Activated CD4-positive, alpha-beta T cell treated with anti-CD3 and anti-CD28 coated beads, Interleukin-10, Interleukin-2, amounts not matched to agents 100 ng/mL and 50 ng/mL, durations not matched to agents 16 hours and 8 hours (primary cell): Measurements from ENCODE around the gene F7.
"Not testable (repeated sequence)": the region's sequence is repeated elsewhere in the genome, so short reads cannot be mapped to it uniquely, and the experiment has no call there.

ENCODE experiments used
- DNase-seq: peaks from one replicate; pipeline ENCODE4 v3.0.0-alpha.2; 2020

The F7 gene

GRCh38 chr13:113105921-113106452 is 396 bp downstream of the F7 start:
- no peak for DNase-seq

- no peak for DNase-seq
These were observed 1.2 kb downstream of the F7 start for GRCh38 chr13:113106711-113107351.

GRCh38 chr13:113108521-113108920 is 2.9 kb downstream of the F7 start:
- DNase-seq = not testable (repeated sequence)

GRCh38 chr13:113109151-113110047 is 3.8 kb downstream of the F7 start:
- no peak for DNase-seq

- DNase-seq = no peak
These were observed 4.7 kb downstream of the F7 start for GRCh38 chr13:113110048-113110851.

GRCh38 chr13:113110852-113111315 is 5.3 kb downstream of the F7 start:
- no peak for DNase-seq

GRCh38 chr13:113111821-113112220 is 6.2 kb downstream of the F7 start:
- not testable (repeated sequence) for DNase-seq

- not testable (repeated sequence) for DNase-seq
These were observed 6.9 kb downstream of the F7 start for GRCh38 chr13:113112475-113112874.

- no peak for DNase-seq
These were observed 7.6 kb downstream of the F7 start for GRCh38 chr13:113112893-113113845.

GRCh38 chr13:113113846-113114271 is 8.3 kb downstream of the F7 start:
- DNase-seq = no peak

- DNase-seq = no peak
These were observed 9.1 kb downstream of the F7 start for GRCh38 chr13:113114511-113115362.

- no peak for DNase-seq
These were observed 10.0 kb downstream of the F7 start for GRCh38 chr13:113115363-113116205.

GRCh38 chr13:113116206-113116800 is 10.7 kb downstream of the F7 start:
- DNase-seq = no peak

- DNase-seq = no peak
These were observed 11.3 kb downstream of the F7 start for GRCh38 chr13:113116871-113117271.

- DNase-seq = no peak
These were observed 11.8 kb downstream of the F7 start for GRCh38 chr13:113117335-113117872.

- no peak for DNase-seq
These were observed 12.3 kb downstream of the F7 start for GRCh38 chr13:113117911-113118260.

- DNase-seq = no peak
These were observed 12.8 kb downstream of the F7 start for GRCh38 chr13:113118261-113119021.

GRCh38 chr13:113119166-113119821 is 13.7 kb downstream of the F7 start:
- DNase-seq = no peak
